ENCODE results near the gene FLOT1. TPM values are rescaled to one million over a fixed set of nuclear protein-coding genes. Genes with fewer than 3 reads are reported as not detected.

FLOT1 gene
- total RNA-seq, 2 experiments from 2014 or later: 66.7 to 108 TPM

DNA sequence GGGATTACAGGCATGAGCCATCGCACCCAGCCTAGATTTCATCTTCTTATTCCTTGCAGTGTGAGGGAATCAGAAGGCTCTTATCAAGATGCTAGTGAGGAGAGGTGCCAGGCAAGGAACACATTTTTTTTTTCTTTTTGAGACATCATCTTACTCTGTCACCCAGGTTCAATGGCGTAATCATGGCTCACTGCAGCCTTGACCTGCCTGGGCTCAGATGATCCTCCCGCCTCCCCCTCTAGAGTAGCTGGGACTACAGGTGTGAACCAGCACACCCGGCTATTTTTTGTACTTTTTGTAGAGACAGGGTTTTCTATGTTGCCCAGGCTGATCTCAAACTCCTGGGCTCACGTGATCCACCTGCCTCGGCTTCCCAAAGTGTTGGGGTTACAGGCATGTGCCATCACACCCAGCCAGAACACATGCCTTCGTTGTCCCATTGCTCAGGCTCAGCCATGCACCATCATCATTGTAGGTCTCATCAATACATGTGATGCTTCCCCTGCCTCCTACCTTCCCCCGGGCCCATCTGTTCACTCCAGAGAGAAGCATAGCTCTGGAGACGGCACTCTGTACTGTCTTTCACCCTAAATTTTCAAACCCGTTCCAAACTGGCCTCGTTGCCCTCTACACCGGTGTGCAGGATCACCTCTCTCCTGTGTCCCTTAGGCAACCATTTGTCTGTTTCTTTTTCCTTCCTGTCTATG, 10.1 kb downstream of the FLOT1 start:
- Histone ChIP-seq H3K27ac (ENCODE audit: low read depth, low read length, poor library complexity, severe bottlenecking) (no peak overlapping the region), H3K9me2 (ENCODE audit: insufficient read depth, low read length) (no peaks in the 10 kb centered on the region), H3K4me1 (ENCODE audit: insufficient read depth, low read length, poor library complexity, severe bottlenecking) (peaks cover 36% of the 10 kb centered on the region), H3K4me2 (ENCODE audit: low read length) (no peak overlapping the region), H3K4me3 (ENCODE audit: low read depth, low read length, poor library complexity, severe bottlenecking) (no peak overlapping the region), H2AFZ (ENCODE audit: low read length) (no peak overlapping the region), H3K36me3 (ENCODE audit: insufficient read depth, low read length) (peaks cover 56% of the 10 kb centered on the region), H3K79me2 (ENCODE audit: insufficient read depth, low read depth, low read length) (no peaks in the 10 kb centered on the region), H4K20me1 (ENCODE audit: insufficient read depth, low read length) (no peaks in the 10 kb centered on the region), H3K9me3 (ENCODE audit: low read length) (no peaks in the 10 kb centered on the region)
- ChIA-PET POLR2A (interaction anchor here (0.6 to 1.9 kb wide), 3 partner anchors 54 to 183 kb away, joined by 4 to 9 read pairs (median 4); no protein-coding TSS in a partner anchor), CTCF (ENCODE audit: unreplicated experiment) (no interaction called here)
- no peak for DNase-seq (ENCODE audit: low spot score)
- TF ChIP-seq, protein P1, sequence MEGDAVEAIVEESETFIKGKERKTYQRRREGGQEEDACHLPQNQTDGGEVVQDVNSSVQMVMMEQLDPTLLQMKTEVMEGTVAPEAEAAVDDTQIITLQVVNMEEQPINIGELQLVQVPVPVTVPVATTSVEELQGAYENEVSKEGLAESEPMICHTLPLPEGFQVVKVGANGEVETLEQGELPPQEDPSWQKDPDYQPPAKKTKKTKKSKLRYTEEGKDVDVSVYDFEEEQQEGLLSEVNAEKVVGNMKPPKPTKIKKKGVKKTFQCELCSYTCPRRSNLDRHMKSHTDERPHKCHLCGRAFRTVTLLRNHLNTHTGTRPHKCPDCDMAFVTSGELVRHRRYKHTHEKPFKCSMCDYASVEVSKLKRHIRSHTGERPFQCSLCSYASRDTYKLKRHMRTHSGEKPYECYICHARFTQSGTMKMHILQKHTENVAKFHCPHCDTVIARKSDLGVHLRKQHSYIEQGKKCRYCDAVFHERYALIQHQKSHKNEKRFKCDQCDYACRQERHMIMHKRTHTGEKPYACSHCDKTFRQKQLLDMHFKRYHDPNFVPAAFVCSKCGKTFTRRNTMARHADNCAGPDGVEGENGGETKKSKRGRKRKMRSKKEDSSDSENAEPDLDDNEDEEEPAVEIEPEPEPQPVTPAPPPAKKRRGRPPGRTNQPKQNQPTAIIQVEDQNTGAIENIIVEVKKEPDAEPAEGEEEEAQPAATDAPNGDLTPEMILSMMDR (conservative IDR thresholded peaks at IDR 0.05; ENCODE audit: low read length): no peak
- TF ChIP-seq EZH2phosphoT487 (IDR thresholded peaks at IDR 0.05; ENCODE audit: borderline replicate concordance, low read depth, low read length): no peak
- no TSS peak for BruUV-seq (replicated peaks)
- intact Hi-C loops (cut with micrococcal nuclease; ENCODE audit: unreplicated experiment): loop anchor here (5.0 kb wide), 2 partner anchors 190 to 250 kb away; no protein-coding TSS in a partner anchor

DNA sequence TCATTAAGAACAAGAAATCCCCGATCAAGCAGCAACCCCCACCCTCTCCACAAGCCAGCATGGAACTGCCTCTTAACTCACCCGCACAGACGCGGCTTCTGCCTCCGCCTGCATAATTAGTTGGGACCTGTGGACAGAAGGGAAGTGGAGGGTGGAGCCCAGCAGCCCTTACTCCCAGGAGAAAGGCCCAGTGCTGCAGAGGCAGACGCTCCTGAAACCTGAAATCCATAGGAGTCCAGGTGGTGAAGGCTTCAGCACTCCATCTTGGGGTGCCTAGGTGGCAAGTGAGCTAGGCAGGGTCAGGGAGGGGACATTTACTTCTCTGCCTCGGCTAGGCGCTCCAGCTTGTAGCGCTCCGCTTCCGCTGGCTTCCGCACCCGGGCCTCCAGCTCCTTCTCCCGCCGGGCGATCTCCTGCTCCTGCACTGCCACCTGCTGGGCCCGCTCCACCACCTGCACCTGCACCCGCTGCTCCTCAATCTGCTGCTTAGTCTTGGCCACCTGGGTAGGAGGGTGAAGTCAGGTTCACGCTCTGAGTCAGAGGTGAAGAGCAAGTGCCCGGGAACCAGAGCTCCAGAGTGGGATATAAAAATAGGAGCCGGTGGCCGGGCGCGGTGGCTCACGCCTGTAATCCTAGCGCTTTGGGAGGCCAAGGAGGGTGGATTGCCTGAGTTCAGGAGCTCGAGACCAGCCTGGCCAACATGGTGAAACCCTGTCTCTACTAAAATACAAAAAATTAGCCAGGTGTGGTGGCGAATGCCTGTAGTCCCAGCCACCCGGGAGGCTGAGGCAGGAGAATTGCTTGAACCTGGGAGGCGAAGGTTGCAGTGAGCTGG, 11.7 kb downstream of the FLOT1 start:
- peak; percentile 89 for DNase-seq (ENCODE audit: low spot score)
- H3K9me2 ChIP-seq (ENCODE audit: insufficient read depth, low read length): no peaks in the 10 kb centered on the region
- peak overlapping the region; percentile 18 for H3K4me3 ChIP-seq (ENCODE audit: low read depth, low read length, poor library complexity, severe bottlenecking)
- no peak overlapping the region for H2AFZ ChIP-seq (ENCODE audit: low read length)
- peaks cover 33% of the 10 kb centered on the region for H3K4me1 ChIP-seq (ENCODE audit: insufficient read depth, low read length, poor library complexity, severe bottlenecking)
- no peaks in the 10 kb centered on the region for H3K9me3 ChIP-seq (ENCODE audit: low read length)
- H4K20me1 ChIP-seq (ENCODE audit: insufficient read depth, low read length): 0 out of 2 replicates have a peak, but pooled peaks cover 1% of the 10 kb centered on the region
- POLR2A ChIA-PET: interaction anchor here (0.6 to 1.9 kb wide), 4 partner anchors 10 to 58 kb away, joined by 3 to 9 read pairs (median 4); partner anchors contain the start of gene DHX16
- no peak overlapping the region for H3K27ac ChIP-seq (ENCODE audit: low read depth, low read length, poor library complexity, severe bottlenecking)
- TF ChIP-seq, protein P1 (conservative IDR thresholded peaks at IDR 0.05; ENCODE audit: low read length): peak; percentile 86
- TF ChIP-seq EZH2phosphoT487 (IDR thresholded peaks at IDR 0.05; ENCODE audit: borderline replicate concordance, low read depth, low read length): no peak
- CTCF ChIA-PET (ENCODE audit: unreplicated experiment): interaction anchor here (0.5 to 1.9 kb wide), 11 partner anchors 9 to 356 kb away, joined by 3 to 10 read pairs (median 5); partner anchors contain the start of genes DHX16 and MDC1
- no TSS peak for BruUV-seq (replicated peaks)
- H3K4me2 ChIP-seq (ENCODE audit: low read length): peak overlapping the region; percentile 58
- intact Hi-C loops (cut with micrococcal nuclease; ENCODE audit: unreplicated experiment): loop anchor here (1.0 to 5.0 kb wide), 3 partner anchors 52 to 249 kb away; no protein-coding TSS in a partner anchor
- H3K36me3 ChIP-seq (ENCODE audit: insufficient read depth, low read length): peaks cover 56% of the 10 kb centered on the region
- peaks cover 2% of the 10 kb centered on the region; the same call in 1 of the 2 replicates for H3K79me2 ChIP-seq (ENCODE audit: insufficient read depth, low read depth, low read length)
